ENCODE measurements around the gene AQP10.
A peak's percentile ranks its signal among the peaks of the same experiment; 100 is the strongest.

The AQP10 gene

GRCh38 chr1:154344977-154345837, 24.3 kb downstream of the AQP10 start:
- DNase-seq (ENCODE audit: low spot score) = no peak
- ChIA-PET POLR2A (ENCODE audit: low non-redundant PET) (no interaction called here), CTCF (interaction anchor here (0.8 to 2.1 kb wide), 2 partner anchors 10 to 24 kb away, joined by 4 to 14 read pairs; no protein-coding TSS in a partner anchor)
- TF ChIP-seq CTCF (conservative IDR thresholded peaks at IDR 0.05; ENCODE audit: low read depth) = peak; percentile 69
- H3K27ac ChIP-seq = no peak overlapping the region

GRCh38 chr1:154346276-154346917, 25.5 kb downstream of the AQP10 start:
- DNase-seq (ENCODE audit: low spot score) = no peak
- ChIA-PET POLR2A (ENCODE audit: low non-redundant PET) (no interaction called here), CTCF (interaction anchor here (0.7 to 1.2 kb wide), 3 partner anchors 11 to 1692 kb away, joined by 3 to 4 read pairs (median 4); no protein-coding TSS in a partner anchor)
- peak overlapping the region; percentile 10 for H3K27ac ChIP-seq
- no peak for TF ChIP-seq CTCF (conservative IDR thresholded peaks at IDR 0.05; ENCODE audit: low read depth)

- no peak for TF ChIP-seq CTCF (conservative IDR thresholded peaks at IDR 0.05; ENCODE audit: low read depth)
These were observed 27.1 kb downstream of the AQP10 start for GRCh38 chr1:154347961-154348360.

GRCh38 chr1:154348429-154349076, 27.7 kb downstream of the AQP10 start:
- POLR2A ChIA-PET (ENCODE audit: low non-redundant PET) = no interaction called here
- TF ChIP-seq CTCF (conservative IDR thresholded peaks at IDR 0.05; ENCODE audit: low read depth) = no peak
- peak overlapping the region; percentile 53 for H3K27ac ChIP-seq
- CTCF ChIA-PET = interaction anchor here (0.7 kb wide), 1 partner anchor 302 kb away, joined by 4 read pairs; no protein-coding TSS in a partner anchor
- no peak for DNase-seq (ENCODE audit: low spot score)

More at GRCh38 chr1:154347961-154348360, 27.1 kb downstream of the AQP10 start:
- ChIA-PET POLR2A (ENCODE audit: low non-redundant PET) (no interaction called here), CTCF (interaction anchor here (0.6 kb wide), 1 partner anchor 40 kb away, joined by 4 read pairs; no protein-coding TSS in a partner anchor)
- DNase-seq (ENCODE audit: low spot score) = no peak
- H3K27ac ChIP-seq = peak overlapping the region; percentile 53; the same call in 1 of the 2 replicates

GRCh38 chr1:154349121-154349520, 28.2 kb downstream of the AQP10 start:
- peak overlapping the region; percentile 53 for H3K27ac ChIP-seq
- ChIA-PET CTCF (interaction anchor here (0.7 kb wide), 1 partner anchor 302 kb away, joined by 4 read pairs; no protein-coding TSS in a partner anchor), POLR2A (ENCODE audit: low non-redundant PET) (no interaction called here)
- no peak for DNase-seq (ENCODE audit: low spot score)
- no peak for TF ChIP-seq CTCF (conservative IDR thresholded peaks at IDR 0.05; ENCODE audit: low read depth)

- ChIA-PET CTCF (interaction anchor here (0.6 to 1.3 kb wide), 3 partner anchors 16 to 1902 kb away, joined by 3 read pairs; no protein-coding TSS in a partner anchor), POLR2A (ENCODE audit: low non-redundant PET) (no interaction called here)
- no peak for TF ChIP-seq CTCF (conservative IDR thresholded peaks at IDR 0.05; ENCODE audit: low read depth)
- peak overlapping the region; percentile 53 for H3K27ac ChIP-seq
- no peak for DNase-seq (ENCODE audit: low spot score)
These were observed 29.5 kb downstream of the AQP10 start for GRCh38 chr1:154350383-154350782.
